K562 (cell line): ENCODE results near the gene CCDC85B. TPM values are rescaled to one million over a fixed set of nuclear protein-coding genes. Genes with fewer than 3 reads are reported as not detected.
A peak's percentile ranks its signal among the peaks of the same experiment; 100 is the strongest.

Experiments
- ATAC-seq: fragments of 200-7000 bp; cut with Tn5 transposase; 3 replicates; pipeline ENCODE4 v1.9.1; 2020; ENCODE audit warnings: moderate library complexity
- BruUV-seq: library from RNA; stranded (reverse); fragments of 400-500 nt; replicated peaks from 2 replicates; lab custom pipeline; 2021; lab: Mats Ljungman, UMichigan
- CTCF ChIA-PET: fragments of 300-600 bp; formaldehyde crosslinking; extraction: SDS; loops from one replicate; lab custom pipeline; 2021; ENCODE audit warnings: low intra/inter-chr PET ratio; lab: Yijun Ruan, JAX
- POLR2A ChIA-PET: fragments of 300-600, 350-650 bp; sonication (Branson Sonifier 250); formaldehyde crosslinking; extraction: SDS; loops from one replicate; lab custom pipeline; 2021; ENCODE audit warnings: antibody characterized with exemption, inconsistent platforms; lab: Yijun Ruan, JAX
- DNase-seq, 4 experiments: peaks; one replicate each; pipeline versions ENCODE4 v3.0.0 to v3.0.0-alpha.2; 2011 to 2018; ENCODE audit warnings: low spot score in 3 of 4, mixed read lengths in 3 of 4; ENCODE audit errors: extremely low read depth in 1 of 4
- FAIRE-seq: peaks from 2 replicates; lab custom pipeline; 2011; peaks lifted over from hg19 to GRCh38; lab: Jason Lieb, UNC
- H2AFZ ChIP-seq: 2 replicates; pipeline ENCODE4 v1.6.0; 2011; ENCODE audit warnings: low read depth, low read length, control low read depth, inconsistent platforms
- H3K27ac ChIP-seq: fragments of 200-600 bp; 3 replicates; pipeline ENCODE4 v1.8.0; 2011; ENCODE audit warnings: low read depth, mild to moderate bottlenecking, control low read depth, inconsistent platforms, low read length, moderate library complexity, mixed read lengths; ENCODE audit errors: extremely low read depth
- H3K27me3 ChIP-seq, 2 experiments: fragments of 300-600 bp in 1 of 2; 2 replicates in 1 of 2; 3 replicates in 1 of 2; pipeline versions ENCODE4 v1.6.0 to v1.8.0; 2011; ENCODE audit warnings: inconsistent platforms in 2 of 2, low read length in 2 of 2, mild to moderate bottlenecking in 1 of 2, mixed read lengths in 1 of 2, moderate library complexity in 1 of 2; ENCODE audit not compliant: control insufficient read depth in 2 of 2, insufficient read depth in 2 of 2
- H3K36me3 ChIP-seq: fragments of 300-600 bp; 3 replicates; pipeline ENCODE4 v1.8.0; 2011; ENCODE audit warnings: mild to moderate bottlenecking, low read length, inconsistent platforms; ENCODE audit not compliant: control insufficient read depth, insufficient read depth
- H3K4me1 ChIP-seq, 2 experiments: fragments of 200-600 bp in 1 of 2; replicated peaks in 1 of 2; 2 replicates in 1 of 2; 3 replicates in 1 of 2; pipeline versions ENCODE4 v1.5.1 to v1.8.0; 2011; ENCODE audit warnings: inconsistent platforms in 2 of 2, low read length in 2 of 2, mild to moderate bottlenecking in 1 of 2, mixed read lengths in 1 of 2, moderate library complexity in 1 of 2; ENCODE audit not compliant: control insufficient read depth in 2 of 2, insufficient read depth in 2 of 2
- H3K4me2 ChIP-seq: 2 replicates; pipeline ENCODE4 v1.6.1; 2011; ENCODE audit warnings: low read length, control low read depth, inconsistent platforms, mixed read lengths; ENCODE audit not compliant: insufficient read depth
- H3K4me3 ChIP-seq: fragments of 200-600 bp; sonication (generic), shearing (Covaris generic); 2 replicates; pipeline ENCODE4 v1.5.1; 2016; ENCODE audit warnings: control low read depth, inconsistent platforms
- H3K79me2 ChIP-seq: fragments of 200-600 bp; 3 replicates; pipeline ENCODE4 v1.8.0; 2011; ENCODE audit warnings: low read length, inconsistent platforms; ENCODE audit not compliant: control insufficient read depth, insufficient read depth
- H3K9ac ChIP-seq, 2 experiments: 2 replicates each; pipeline versions ENCODE4 v1.6.0 to v1.6.1; 2011; ENCODE audit warnings: low read depth in 2 of 2, low read length in 2 of 2, control low read depth in 1 of 2, inconsistent platforms in 1 of 2, mild to moderate bottlenecking in 1 of 2, mixed read lengths in 1 of 2; ENCODE audit not compliant: insufficient read depth in 1 of 2
- H3K9me1 ChIP-seq: one replicate; pipeline ENCODE4 v1.6.0; 2011; ENCODE audit warnings: inconsistent platforms, mild to moderate bottlenecking, low read length, moderate library complexity; ENCODE audit not compliant: control insufficient read depth, insufficient read depth
- H3K9me3 ChIP-seq: replicated peaks from 2 replicates; pipeline ENCODE4 v1.5.1; 2011; ENCODE audit warnings: low read depth, low read length, inconsistent platforms; ENCODE audit not compliant: control insufficient read depth, insufficient read depth
- H4K20me1 ChIP-seq: replicated peaks from 2 replicates; pipeline ENCODE4 v1.6.1; 2011; ENCODE audit warnings: low read length, inconsistent platforms, mixed read lengths; ENCODE audit not compliant: control insufficient read depth, insufficient read depth
- CBX1 ChIP-seq: sonication (generic); IDR thresholded peaks from 2 replicates; pipeline ENCODE4 v1.6.1; 2016; ENCODE audit warnings: antibody characterized with exemption, low read depth, mild to moderate bottlenecking
- KLF6 ChIP-seq: fragments of 250-450 bp; sonication (Bioruptor Pico); IDR thresholded peaks from 2 replicates; pipeline ENCODE4 v1.4.0; 2020; ENCODE audit warnings: mild to moderate bottlenecking, moderate library complexity, borderline replicate concordance
- LEF1 ChIP-seq: fragments of 450-650 bp; IDR thresholded peaks from 2 replicates; pipeline ENCODE4 v1.6.1; 2016; ENCODE audit warnings: mild to moderate bottlenecking
- PCBP1 ChIP-seq: fragments of 200-400 bp; formaldehyde crosslinking; IDR thresholded peaks from 2 replicates; pipeline ENCODE4 v1.6.1; 2018; ENCODE audit warnings: mild to moderate bottlenecking, low read depth, low read length; ENCODE audit not compliant: poor library complexity, severe bottlenecking
- PHF8 ChIP-seq: fragments of 200-600 bp; sonication (generic); IDR thresholded peaks from 2 replicates; pipeline ENCODE4 v1.6.1; 2012; ENCODE audit warnings: mixed run types, mild to moderate bottlenecking, inconsistent platforms, low read length, moderate library complexity, borderline replicate concordance
- ZBTB17 ChIP-seq: fragments of 450-650 bp; formaldehyde crosslinking; IDR thresholded peaks from 2 replicates; pipeline ENCODE4 v1.4.0; 2020; ENCODE audit warnings: mild to moderate bottlenecking
- WGBS: fragments of 100-300 bp; shearing (Covaris generic); methylation state at CpG from one replicate; pipeline ENCODE4 v1.1.6; 2016; ENCODE audit warnings: low coverage, mixed read lengths; ENCODE audit not compliant: insufficient coverage; ENCODE audit errors: missing lambda C conversion rate; 5-methylcytosine and 5-hydroxymethylcytosine counted together
- in situ Hi-C: fragments of 300-500 bp; cut with MboI; formaldehyde crosslinking; loops from 4 replicates; pipeline ENCODE4 v1.15.0; 2018; ENCODE audit warnings: inconsistent platforms, mixed read lengths
- intact Hi-C: fragments of 100-400 bp; cut with micrococcal nuclease; formaldehyde crosslinking; loops from 2 replicates; pipeline ENCODE4 v1.14.2; 2022
- polyA plus RNA-seq, 8 experiments: library from polyadenylated mRNA; depleted of rRNA in 4 of 8; stranded (reverse) in 5 of 8; unstranded in 3 of 8; fragments of >200 nt; fragmentation: Nextera tagmentation in 2 of 8; fragmentation: Illumina TruSeq in 1 of 8; extraction: Ambion mirVana in 2 of 8; extraction: Trizol in 1 of 8; gene quantifications; 2 replicates each; pipeline versions ENCODE4 v1.2.1 to v1.2.3, GENCODE V29; 2011 to 2014; ENCODE audit warnings: inconsistent platforms in 1 of 8, missing spikeins in 1 of 8
- total RNA-seq, 7 experiments: library from RNA; depleted of rRNA in 6 of 7; stranded (reverse); fragments of >200 nt in 6 of 7; fragmentation: Illumina TruSeq in 2 of 7; extraction: Trizol in 2 of 7; gene quantifications; 2 replicates each; pipeline versions ENCODE4 v1.2.1 to v1.2.3, GENCODE V29; 2011 to 2021; ENCODE audit warnings: low replicate concordance in 1 of 7
- TF ChIP-seq, protein P1 (sequence below): fragments of 450-650 bp; IDR thresholded peaks from 2 replicates; pipeline ENCODE4 v1.6.1; 2017; ENCODE audit warnings: antibody characterized with exemption, mild to moderate bottlenecking
- TF ChIP-seq, protein P2 (sequence below): fragments of 450-650 bp; IDR thresholded peaks from 2 replicates; pipeline ENCODE4 v1.6.1; 2018; ENCODE audit not compliant: partially characterized antibody

The CCDC85B gene
- total and polyA plus RNA-seq, 9 of the 15 experiments (the other 6 are each of a cell fraction or from before 2014, with no cell fraction given) = 0.14 to 138 (median 6.2) TPM

DNA sequence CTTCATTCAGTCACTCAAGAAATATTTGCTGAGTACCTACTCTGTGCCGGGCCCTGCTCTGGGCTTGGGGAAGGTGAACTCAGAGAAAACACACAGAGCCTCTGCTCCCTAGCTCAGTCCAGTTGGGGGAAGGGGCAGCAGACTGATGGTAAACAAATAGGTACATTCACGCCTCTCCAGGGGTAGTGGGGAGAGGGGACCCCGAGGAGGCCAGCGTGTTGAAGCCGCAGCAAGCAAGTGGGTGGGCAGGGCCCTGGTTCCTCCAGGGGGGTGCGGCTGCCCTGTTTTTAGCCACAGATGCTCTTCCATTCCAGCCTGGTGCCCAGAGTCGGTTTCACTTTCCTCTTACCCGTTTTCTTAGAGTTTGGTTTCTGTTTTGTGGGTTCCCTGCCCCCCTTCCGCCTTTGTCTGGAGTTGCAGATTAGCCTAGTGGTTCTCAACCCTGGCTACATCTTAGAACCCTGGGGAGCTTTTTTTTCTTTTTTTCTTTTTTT, 37.5 kb downstream of the CCDC85B start (continued):
- TF ChIP-seq, protein P1, sequence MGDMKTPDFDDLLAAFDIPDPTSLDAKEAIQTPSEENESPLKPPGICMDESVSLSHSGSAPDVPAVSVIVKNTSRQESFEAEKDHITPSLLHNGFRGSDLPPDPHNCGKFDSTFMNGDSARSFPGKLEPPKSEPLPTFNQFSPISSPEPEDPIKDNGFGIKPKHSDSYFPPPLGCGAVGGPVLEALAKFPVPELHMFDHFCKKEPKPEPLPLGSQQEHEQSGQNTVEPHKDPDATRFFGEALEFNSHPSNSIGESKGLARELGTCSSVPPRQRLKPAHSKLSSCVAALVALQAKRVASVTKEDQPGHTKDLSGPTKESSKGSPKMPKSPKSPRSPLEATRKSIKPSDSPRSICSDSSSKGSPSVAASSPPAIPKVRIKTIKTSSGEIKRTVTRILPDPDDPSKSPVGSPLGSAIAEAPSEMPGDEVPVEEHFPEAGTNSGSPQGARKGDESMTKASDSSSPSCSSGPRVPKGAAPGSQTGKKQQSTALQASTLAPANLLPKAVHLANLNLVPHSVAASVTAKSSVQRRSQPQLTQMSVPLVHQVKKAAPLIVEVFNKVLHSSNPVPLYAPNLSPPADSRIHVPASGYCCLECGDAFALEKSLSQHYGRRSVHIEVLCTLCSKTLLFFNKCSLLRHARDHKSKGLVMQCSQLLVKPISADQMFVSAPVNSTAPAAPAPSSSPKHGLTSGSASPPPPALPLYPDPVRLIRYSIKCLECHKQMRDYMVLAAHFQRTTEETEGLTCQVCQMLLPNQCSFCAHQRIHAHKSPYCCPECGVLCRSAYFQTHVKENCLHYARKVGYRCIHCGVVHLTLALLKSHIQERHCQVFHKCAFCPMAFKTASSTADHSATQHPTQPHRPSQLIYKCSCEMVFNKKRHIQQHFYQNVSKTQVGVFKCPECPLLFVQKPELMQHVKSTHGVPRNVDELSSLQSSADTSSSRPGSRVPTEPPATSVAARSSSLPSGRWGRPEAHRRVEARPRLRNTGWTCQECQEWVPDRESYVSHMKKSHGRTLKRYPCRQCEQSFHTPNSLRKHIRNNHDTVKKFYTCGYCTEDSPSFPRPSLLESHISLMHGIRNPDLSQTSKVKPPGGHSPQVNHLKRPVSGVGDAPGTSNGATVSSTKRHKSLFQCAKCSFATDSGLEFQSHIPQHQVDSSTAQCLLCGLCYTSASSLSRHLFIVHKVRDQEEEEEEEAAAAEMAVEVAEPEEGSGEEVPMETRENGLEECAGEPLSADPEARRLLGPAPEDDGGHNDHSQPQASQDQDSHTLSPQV = peak; percentile 71; the same call in 1 of the 2 replicates
- TF ChIP-seq LEF1 = peak; percentile 74
- TF ChIP-seq PCBP1 = no peak

DNA sequence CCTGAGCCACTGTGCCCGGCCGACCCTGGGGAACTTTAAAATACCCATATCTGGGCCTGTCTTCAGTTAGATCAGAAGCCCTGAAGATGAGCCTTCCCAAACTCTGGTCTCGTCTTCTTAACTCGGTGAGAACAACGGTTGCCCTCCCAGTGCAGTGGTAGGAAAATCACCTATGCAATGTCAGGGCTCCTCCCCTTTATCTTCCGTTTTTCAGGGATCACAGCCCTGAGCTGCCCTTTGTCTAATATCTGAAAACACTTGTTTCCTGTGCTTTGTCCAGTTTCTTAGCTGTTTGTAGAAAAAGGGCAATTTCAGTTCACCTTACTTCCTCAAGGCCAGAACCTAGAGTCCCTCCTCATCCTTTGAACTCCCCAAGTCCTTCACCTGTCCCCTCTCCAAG, 38.2 kb downstream of the CCDC85B start:
- Histone ChIP-seq H3K36me3 (no peaks in the 10 kb centered on the region), H3K79me2 (no peaks in the 10 kb centered on the region), H3K9me1 (no peaks in the 10 kb centered on the region), H3K4me3 (no peak overlapping the region; the same call in 1 of the 2 replicates), H3K27ac (peak overlapping the region; percentile 47), H3K9me3 (no peaks in the 10 kb centered on the region), H2AFZ (peak overlapping the region; percentile 85), H3K4me1 (peaks cover 25 to 49% of the 10 kb centered on the region in 2 experiments; a peak in 4 of 5 replicates), H3K9ac (peak overlapping the region; percentile 32 to 44; a peak in 3 of 4 replicates), H3K4me2 (peak overlapping the region; percentile 66), H4K20me1 (no peaks in the 10 kb centered on the region), H3K27me3 (no peaks in the 10 kb centered on the region)
- no TSS peak for BruUV-seq
- ChIA-PET CTCF (no interaction called here), POLR2A (interaction anchor here (0.6 to 1.8 kb wide), 6 partner anchors 9 to 78 kb away, joined by 3 to 6 read pairs (median 3); partner anchors contain the start of gene CCDC85B)
- DNase-seq (peak; percentile 17 to 52 (median 38)), FAIRE-seq (no peak), ATAC-seq (peak; percentile 65)
- intact Hi-C loops = no loop called here
- WGBS = 5% methylated on average over 6 of the region's 6 CpGs
- TF ChIP-seq CBX1 (no peak), PHF8 (peak; percentile 10; the same call in 1 of the 2 replicates), ZBTB17 (0 out of 2 replicates have a peak, but pooled peaks have one; percentile 37), KLF6 (CRISPR knock-in tag) (no peak)
- TF ChIP-seq, protein P2, sequence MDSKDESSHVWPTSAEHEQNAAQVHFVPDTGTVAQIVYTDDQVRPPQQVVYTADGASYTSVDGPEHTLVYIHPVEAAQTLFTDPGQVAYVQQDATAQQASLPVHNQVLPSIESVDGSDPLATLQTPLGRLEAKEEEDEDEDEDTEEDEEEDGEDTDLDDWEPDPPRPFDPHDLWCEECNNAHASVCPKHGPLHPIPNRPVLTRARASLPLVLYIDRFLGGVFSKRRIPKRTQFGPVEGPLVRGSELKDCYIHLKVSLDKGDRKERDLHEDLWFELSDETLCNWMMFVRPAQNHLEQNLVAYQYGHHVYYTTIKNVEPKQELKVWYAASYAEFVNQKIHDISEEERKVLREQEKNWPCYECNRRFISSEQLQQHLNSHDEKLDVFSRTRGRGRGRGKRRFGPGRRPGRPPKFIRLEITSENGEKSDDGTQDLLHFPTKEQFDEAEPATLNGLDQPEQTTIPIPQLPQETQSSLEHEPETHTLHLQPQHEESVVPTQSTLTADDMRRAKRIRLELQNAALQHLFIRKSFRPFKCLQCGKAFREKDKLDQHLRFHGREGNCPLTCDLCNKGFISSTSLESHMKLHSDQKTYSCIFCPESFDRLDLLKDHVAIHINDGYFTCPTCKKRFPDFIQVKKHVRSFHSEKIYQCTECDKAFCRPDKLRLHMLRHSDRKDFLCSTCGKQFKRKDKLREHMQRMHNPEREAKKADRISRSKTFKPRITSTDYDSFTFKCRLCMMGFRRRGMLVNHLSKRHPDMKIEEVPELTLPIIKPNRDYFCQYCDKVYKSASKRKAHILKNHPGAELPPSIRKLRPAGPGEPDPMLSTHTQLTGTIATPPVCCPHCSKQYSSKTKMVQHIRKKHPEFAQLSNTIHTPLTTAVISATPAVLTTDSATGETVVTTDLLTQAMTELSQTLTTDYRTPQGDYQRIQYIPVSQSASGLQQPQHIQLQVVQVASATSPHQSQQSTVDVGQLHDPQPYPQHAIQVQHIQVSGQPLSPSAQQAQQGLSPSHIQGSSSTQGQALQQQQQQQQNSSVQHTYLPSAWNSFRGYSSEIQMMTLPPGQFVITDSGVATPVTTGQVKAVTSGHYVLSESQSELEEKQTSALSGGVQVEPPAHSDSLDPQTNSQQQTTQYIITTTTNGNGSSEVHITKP = peak; percentile 17
- in situ Hi-C loops = no loop called here
